ENCODE results near the gene ELK3. TPM values are rescaled to one million over a fixed set of nuclear protein-coding genes. Genes with fewer than 3 reads are reported as not detected.

Gene ELK3
- total RNA-seq = 21.2 TPM

DNA sequence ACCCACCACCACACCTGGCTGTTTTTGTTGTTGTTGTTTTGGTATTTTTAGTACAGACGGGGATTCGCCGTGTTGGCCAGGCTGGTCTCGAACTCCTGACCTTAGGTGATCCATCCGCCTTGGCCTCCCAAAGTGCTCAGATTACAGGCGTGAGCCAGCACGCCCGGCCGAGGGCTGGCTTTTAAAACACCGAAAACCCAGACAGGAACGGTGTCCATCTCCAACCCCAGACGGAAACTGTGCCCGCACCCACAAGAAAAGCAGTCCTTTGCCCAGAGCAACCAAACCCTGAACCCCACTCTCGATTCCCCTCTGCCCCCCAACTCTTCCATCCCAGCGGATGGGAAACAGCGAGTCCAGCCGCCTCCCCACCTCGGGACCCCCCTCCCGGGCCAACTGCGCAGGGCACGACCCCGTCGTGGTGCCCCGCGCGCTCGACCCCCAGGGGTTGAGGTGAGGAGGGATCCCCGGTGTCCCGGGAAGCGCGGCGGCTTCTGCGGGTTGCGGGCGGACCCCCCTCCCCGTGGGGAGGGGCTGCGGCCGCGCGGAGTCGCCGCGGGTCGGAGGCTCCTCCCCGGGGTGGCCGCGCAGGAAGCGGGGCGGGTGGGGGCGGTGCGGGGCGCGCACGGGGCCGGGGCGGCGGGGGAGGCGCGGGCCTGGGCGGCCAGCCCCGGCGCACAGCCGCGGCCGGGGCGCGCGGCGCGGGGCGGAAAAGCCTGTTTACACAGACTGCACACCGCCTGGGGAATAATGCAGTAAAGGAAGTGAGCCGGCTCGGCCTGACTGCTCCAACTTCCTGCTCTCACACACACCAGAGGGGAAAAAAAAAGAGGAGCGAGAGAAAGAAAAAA, at the start of gene ELK3:
Gene ELK3 (plus strand): TSS at position 651 of the 851 bp plus-strand sequence.
- DNase-seq (ENCODE audit: low spot score in 2 of 2) = peak in 1 of 2 donors; percentile 83
- TF ChIP-seq, protein P1, sequence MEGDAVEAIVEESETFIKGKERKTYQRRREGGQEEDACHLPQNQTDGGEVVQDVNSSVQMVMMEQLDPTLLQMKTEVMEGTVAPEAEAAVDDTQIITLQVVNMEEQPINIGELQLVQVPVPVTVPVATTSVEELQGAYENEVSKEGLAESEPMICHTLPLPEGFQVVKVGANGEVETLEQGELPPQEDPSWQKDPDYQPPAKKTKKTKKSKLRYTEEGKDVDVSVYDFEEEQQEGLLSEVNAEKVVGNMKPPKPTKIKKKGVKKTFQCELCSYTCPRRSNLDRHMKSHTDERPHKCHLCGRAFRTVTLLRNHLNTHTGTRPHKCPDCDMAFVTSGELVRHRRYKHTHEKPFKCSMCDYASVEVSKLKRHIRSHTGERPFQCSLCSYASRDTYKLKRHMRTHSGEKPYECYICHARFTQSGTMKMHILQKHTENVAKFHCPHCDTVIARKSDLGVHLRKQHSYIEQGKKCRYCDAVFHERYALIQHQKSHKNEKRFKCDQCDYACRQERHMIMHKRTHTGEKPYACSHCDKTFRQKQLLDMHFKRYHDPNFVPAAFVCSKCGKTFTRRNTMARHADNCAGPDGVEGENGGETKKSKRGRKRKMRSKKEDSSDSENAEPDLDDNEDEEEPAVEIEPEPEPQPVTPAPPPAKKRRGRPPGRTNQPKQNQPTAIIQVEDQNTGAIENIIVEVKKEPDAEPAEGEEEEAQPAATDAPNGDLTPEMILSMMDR (IDR thresholded peaks at IDR 0.05) = no peak
- H3K4me3 ChIP-seq = peak within 1 kb of the TSS; percentile 85 to 95
- no peaks in the 10 kb centered on the region for H3K9me3 ChIP-seq
- peaks cover 5 to 22% of the 10 kb centered on the region in 2 donors for H3K4me1 ChIP-seq
- peak within 1 kb of the TSS; percentile 77 to 85 for H3K27ac ChIP-seq
- H3K36me3 ChIP-seq = no peaks in the 10 kb centered on the region
- intact Hi-C loops (cut with DNase I) = loop anchor here (10.0 kb wide), 1 partner anchor 379 kb away; no protein-coding TSS in a partner anchor
- no peaks in the 10 kb centered on the region for H3K27me3 ChIP-seq

DNA sequence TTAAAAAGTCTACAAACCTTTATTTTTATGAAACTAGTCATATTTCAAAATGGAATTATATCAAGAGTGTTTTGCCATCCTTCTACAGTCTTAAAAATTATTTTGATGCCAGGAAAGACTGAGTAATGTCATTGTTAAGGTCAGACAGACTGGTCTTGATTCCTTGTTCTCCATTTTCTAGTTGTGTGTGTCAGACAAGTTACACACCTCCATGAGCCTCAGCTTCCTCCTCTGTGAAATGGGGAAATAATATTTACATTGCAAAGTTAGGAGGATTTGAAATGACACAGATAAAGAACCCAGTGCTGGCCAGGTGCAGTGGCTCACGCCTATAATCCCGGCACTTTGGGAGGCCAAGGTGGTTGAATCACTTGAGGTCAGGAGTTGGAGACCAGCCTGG, 47.4 kb upstream of the ELK3 start:
- no peaks in the 10 kb centered on the region for H3K4me1 ChIP-seq
- no peak overlapping the region for H3K27ac ChIP-seq
- no peaks in the 10 kb centered on the region for H3K9me3 ChIP-seq
- no peak for DNase-seq (ENCODE audit: low spot score in 2 of 2)
- TF ChIP-seq, protein P1 (IDR thresholded peaks at IDR 0.05) = no peak
- H3K36me3 ChIP-seq = no peaks in the 10 kb centered on the region
- no peak overlapping the region for H3K4me3 ChIP-seq
- intact Hi-C loops (cut with DNase I) = no loop called here
- H3K27me3 ChIP-seq = no peaks in the 10 kb centered on the region

DNA sequence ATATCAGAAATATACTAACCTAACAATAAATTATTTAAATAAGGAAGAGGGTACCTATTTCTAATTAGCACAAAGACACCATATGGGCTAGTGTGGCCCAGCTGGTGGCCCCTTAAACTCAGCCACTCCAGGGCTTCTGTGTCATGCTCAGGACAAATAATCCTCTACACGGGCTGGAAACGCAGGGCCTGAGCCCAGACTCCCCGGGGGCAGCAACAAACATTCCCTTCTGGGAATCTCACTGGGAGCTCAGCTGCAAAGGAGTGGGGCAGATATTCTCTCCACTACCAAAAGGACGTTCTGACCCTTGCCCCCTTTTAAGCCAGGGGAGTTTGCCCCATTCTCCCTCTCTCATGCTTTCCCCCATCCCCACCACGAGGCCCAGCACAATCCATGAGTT, 43.7 kb upstream of the ELK3 start:
- DNase-seq (ENCODE audit: low spot score in 2 of 2) = no peak
- H3K4me1 ChIP-seq = no peaks in the 10 kb centered on the region
- H3K27ac ChIP-seq = no peak overlapping the region
- no peak overlapping the region for H3K4me3 ChIP-seq
- no peaks in the 10 kb centered on the region for H3K36me3 ChIP-seq
- TF ChIP-seq, protein P1 (IDR thresholded peaks at IDR 0.05) = no peak
- no peaks in the 10 kb centered on the region for H3K9me3 ChIP-seq
- intact Hi-C loops (cut with DNase I) = no loop called here
- no peaks in the 10 kb centered on the region for H3K27me3 ChIP-seq

DNA sequence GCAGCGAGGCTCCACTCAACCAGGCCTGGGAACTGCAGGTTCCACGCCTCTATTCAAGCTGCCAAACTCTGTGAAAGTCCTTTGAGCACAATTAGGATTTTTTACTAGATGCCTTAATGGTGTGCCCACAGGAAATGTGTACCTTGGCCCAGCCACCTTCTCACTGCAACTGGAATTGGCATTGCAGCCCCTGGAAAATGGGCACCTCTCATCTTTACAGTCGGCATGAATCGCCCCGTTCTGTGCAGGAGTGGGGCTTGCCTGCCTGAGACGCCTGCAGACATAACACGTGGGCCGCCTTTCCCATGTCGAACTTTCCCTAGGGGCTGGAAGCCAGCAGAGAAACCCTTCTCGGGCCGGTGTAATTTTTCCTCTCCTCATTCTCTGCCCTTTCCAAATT, 42.0 kb upstream of the ELK3 start:
- no peaks in the 10 kb centered on the region for H3K36me3 ChIP-seq
- H3K27me3 ChIP-seq = no peaks in the 10 kb centered on the region
- H3K4me1 ChIP-seq = no peaks in the 10 kb centered on the region
- H3K27ac ChIP-seq = no peak overlapping the region
- no peak for DNase-seq (ENCODE audit: low spot score in 2 of 2)
- TF ChIP-seq, protein P1 (IDR thresholded peaks at IDR 0.05) = no peak
- H3K9me3 ChIP-seq = no peaks in the 10 kb centered on the region
- H3K4me3 ChIP-seq = no peak overlapping the region
- intact Hi-C loops (cut with DNase I) = no loop called here

DNA sequence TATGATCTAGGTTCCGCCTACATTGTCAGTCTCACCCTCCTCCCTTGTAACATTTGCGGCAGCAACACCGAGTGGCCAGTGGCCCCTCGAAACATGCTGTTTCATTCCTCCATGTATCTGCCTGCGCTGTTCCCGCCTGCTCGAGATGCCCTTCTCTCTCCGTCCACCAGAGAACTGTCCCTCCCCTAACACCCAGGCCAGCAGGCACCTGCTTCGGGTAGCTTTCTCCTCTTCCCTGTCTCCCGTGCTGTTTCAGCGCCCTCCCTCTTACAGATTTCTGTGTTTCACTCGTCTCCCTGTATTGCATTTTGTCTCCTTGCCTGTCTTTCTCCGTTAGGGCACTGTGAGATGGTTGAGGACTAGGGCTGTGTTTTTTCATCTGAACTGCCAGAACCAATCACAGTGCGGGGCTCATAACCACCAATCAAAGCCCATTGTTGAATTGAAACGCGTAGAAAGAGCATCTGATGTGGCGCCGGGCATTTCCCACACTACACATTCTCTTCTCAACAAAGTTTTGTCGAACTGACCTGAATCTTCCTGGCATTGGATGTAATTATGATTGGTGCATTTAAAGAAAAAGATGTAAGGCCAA, 40.9 kb upstream of the ELK3 start:
- H3K9me3 ChIP-seq = no peaks in the 10 kb centered on the region
- no peaks in the 10 kb centered on the region for H3K4me1 ChIP-seq
- H3K4me3 ChIP-seq = no peak overlapping the region
- no peaks in the 10 kb centered on the region for H3K36me3 ChIP-seq
- H3K27me3 ChIP-seq = no peaks in the 10 kb centered on the region
- TF ChIP-seq, protein P1 (IDR thresholded peaks at IDR 0.05) = no peak
- no peak overlapping the region for H3K27ac ChIP-seq
- intact Hi-C loops (cut with DNase I) = no loop called here
- no peak for DNase-seq (ENCODE audit: low spot score in 2 of 2)

All from ascending aorta (tissue), 2 donors.